ENCODE results near the gene SORL1.

- no peak for TF ChIP-seq EP300 (IDR thresholded peaks at IDR 0.05)
- TF ChIP-seq CTCF (IDR thresholded peaks at IDR 0.05) = no peak
These were observed 17.0 kb upstream of the SORL1 start for GRCh38 chr11:121435132-121435531.
